ENCODE data around the gene MRPL44.

MRPL44 gene

GRCh38 chr2:223967981-223968380 is 10.7 kb downstream of the MRPL44 start:
- H3K79me2 ChIP-seq (ENCODE audit: insufficient read depth, low read length), result peaks cover 23% of the 10 kb centered on the region
- H3K4me1 ChIP-seq (ENCODE audit: insufficient read depth, low read length, poor library complexity, severe bottlenecking), result peaks cover 8% of the 10 kb centered on the region
- no peaks in the 10 kb centered on the region for H3F3A ChIP-seq (ENCODE audit: low read depth)
- peaks cover 41% of the 10 kb centered on the region; the same call in 1 of the 2 replicates for H3K36me3 ChIP-seq (ENCODE audit: insufficient read depth, low read length)
- H3K9me3 ChIP-seq (ENCODE audit: insufficient read depth, low read depth, low read length), result no peaks in the 10 kb centered on the region
- TF ChIP-seq, protein P1, sequence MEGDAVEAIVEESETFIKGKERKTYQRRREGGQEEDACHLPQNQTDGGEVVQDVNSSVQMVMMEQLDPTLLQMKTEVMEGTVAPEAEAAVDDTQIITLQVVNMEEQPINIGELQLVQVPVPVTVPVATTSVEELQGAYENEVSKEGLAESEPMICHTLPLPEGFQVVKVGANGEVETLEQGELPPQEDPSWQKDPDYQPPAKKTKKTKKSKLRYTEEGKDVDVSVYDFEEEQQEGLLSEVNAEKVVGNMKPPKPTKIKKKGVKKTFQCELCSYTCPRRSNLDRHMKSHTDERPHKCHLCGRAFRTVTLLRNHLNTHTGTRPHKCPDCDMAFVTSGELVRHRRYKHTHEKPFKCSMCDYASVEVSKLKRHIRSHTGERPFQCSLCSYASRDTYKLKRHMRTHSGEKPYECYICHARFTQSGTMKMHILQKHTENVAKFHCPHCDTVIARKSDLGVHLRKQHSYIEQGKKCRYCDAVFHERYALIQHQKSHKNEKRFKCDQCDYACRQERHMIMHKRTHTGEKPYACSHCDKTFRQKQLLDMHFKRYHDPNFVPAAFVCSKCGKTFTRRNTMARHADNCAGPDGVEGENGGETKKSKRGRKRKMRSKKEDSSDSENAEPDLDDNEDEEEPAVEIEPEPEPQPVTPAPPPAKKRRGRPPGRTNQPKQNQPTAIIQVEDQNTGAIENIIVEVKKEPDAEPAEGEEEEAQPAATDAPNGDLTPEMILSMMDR (conservative IDR thresholded peaks at IDR 0.05; ENCODE audit: low read length), result no peak
- no peak for TF ChIP-seq EZH2phosphoT487 (IDR thresholded peaks at IDR 0.05; ENCODE audit: borderline replicate concordance)
- H4K20me1 ChIP-seq (ENCODE audit: insufficient read depth, low read length, poor library complexity, severe bottlenecking), result peaks cover 14% of the 10 kb centered on the region
- no peak overlapping the region for H3K9ac ChIP-seq (ENCODE audit: low read depth, low read length, poor library complexity, severe bottlenecking)
- H3K4me3 ChIP-seq (ENCODE audit: low read length, poor library complexity, severe bottlenecking), result no peak overlapping the region
- no peak overlapping the region for H2AFZ ChIP-seq (ENCODE audit: low read length)
- no peak overlapping the region for H3K4me2 ChIP-seq (ENCODE audit: low read depth, low read length, poor library complexity, severe bottlenecking)
- H3K27me3 ChIP-seq (ENCODE audit: insufficient read depth, low read length, poor library complexity, severe bottlenecking), result no peaks in the 10 kb centered on the region
- H3K9me2 ChIP-seq (replicated peaks; ENCODE audit: low read depth, low read length), result no peaks in the 10 kb centered on the region

GRCh38 chr2:223969315-223969714 is 12.1 kb downstream of the MRPL44 start:
- H3F3A ChIP-seq (ENCODE audit: low read depth), result no peaks in the 10 kb centered on the region
- TF ChIP-seq EZH2phosphoT487 (IDR thresholded peaks at IDR 0.05; ENCODE audit: borderline replicate concordance), result no peak
- TF ChIP-seq, protein P1 (conservative IDR thresholded peaks at IDR 0.05; ENCODE audit: low read length), result no peak
- peaks cover 8% of the 10 kb centered on the region for H3K4me1 ChIP-seq (ENCODE audit: insufficient read depth, low read length, poor library complexity, severe bottlenecking)
- no peak overlapping the region for H3K4me3 ChIP-seq (ENCODE audit: low read length, poor library complexity, severe bottlenecking)
- H3K27me3 ChIP-seq (ENCODE audit: insufficient read depth, low read length, poor library complexity, severe bottlenecking), result no peaks in the 10 kb centered on the region
- H3K79me2 ChIP-seq (ENCODE audit: insufficient read depth, low read length), result peaks cover 11% of the 10 kb centered on the region; the same call in 1 of the 2 replicates
- H3K4me2 ChIP-seq (ENCODE audit: low read depth, low read length, poor library complexity, severe bottlenecking), result no peak overlapping the region
- peaks cover 37% of the 10 kb centered on the region; the same call in 1 of the 2 replicates for H3K36me3 ChIP-seq (ENCODE audit: insufficient read depth, low read length)
- H3K9ac ChIP-seq (ENCODE audit: low read depth, low read length, poor library complexity, severe bottlenecking), result no peak overlapping the region
- H3K9me3 ChIP-seq (ENCODE audit: insufficient read depth, low read depth, low read length), result no peaks in the 10 kb centered on the region
- peaks cover 9% of the 10 kb centered on the region for H4K20me1 ChIP-seq (ENCODE audit: insufficient read depth, low read length, poor library complexity, severe bottlenecking)
- no peaks in the 10 kb centered on the region for H3K9me2 ChIP-seq (replicated peaks; ENCODE audit: low read depth, low read length)
- no peak overlapping the region for H2AFZ ChIP-seq (ENCODE audit: low read length)

DNA sequence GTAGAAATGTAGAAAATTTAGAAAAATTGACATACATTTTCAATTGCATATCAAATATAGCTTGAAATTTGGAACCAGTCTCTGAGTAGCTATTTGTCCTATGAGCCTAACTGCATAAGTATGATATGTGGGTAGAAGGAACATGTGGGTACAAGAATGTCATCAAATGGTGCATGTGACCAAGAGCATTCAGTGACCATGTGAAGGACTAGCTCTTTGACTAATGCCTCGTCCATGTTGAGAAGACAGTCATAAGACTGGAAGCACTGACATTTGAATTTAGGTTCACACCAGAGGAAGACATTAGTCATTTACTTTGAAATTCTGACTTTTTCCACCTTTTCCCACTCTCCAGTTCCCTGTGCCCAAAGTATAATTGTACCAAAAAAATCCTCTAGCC is 12.6 kb downstream of the MRPL44 start:
- Histone ChIP-seq H3K9me3 (ENCODE audit: insufficient read depth, low read depth, low read length) (no peaks in the 10 kb centered on the region), H3K9me2 (replicated peaks; ENCODE audit: low read depth, low read length) (no peaks in the 10 kb centered on the region), H3F3A (ENCODE audit: low read depth) (no peaks in the 10 kb centered on the region), H4K20me1 (ENCODE audit: insufficient read depth, low read length, poor library complexity, severe bottlenecking) (peaks cover 5% of the 10 kb centered on the region), H3K27me3 (ENCODE audit: insufficient read depth, low read length, poor library complexity, severe bottlenecking) (no peaks in the 10 kb centered on the region), H2AFZ (ENCODE audit: low read length) (no peak overlapping the region), H3K4me3 (ENCODE audit: low read length, poor library complexity, severe bottlenecking) (no peak overlapping the region), H3K36me3 (ENCODE audit: insufficient read depth, low read length) (peaks cover 32% of the 10 kb centered on the region; the same call in 1 of the 2 replicates), H3K9ac (ENCODE audit: low read depth, low read length, poor library complexity, severe bottlenecking) (no peak overlapping the region), H3K4me2 (ENCODE audit: low read depth, low read length, poor library complexity, severe bottlenecking) (no peak overlapping the region), H3K79me2 (ENCODE audit: insufficient read depth, low read length) (peaks cover 5% of the 10 kb centered on the region; the same call in 1 of the 2 replicates), H3K4me1 (ENCODE audit: insufficient read depth, low read length, poor library complexity, severe bottlenecking) (peaks cover 4% of the 10 kb centered on the region)
- TF ChIP-seq, protein P1 (conservative IDR thresholded peaks at IDR 0.05; ENCODE audit: low read length), result no peak
- TF ChIP-seq EZH2phosphoT487 (IDR thresholded peaks at IDR 0.05; ENCODE audit: borderline replicate concordance), result no peak
